ENCODE data around the gene RASSF10. TPM values are rescaled to one million over a fixed set of nuclear protein-coding genes. Genes with fewer than 3 reads are reported as not detected.

Gene RASSF10
- polyA plus RNA-seq, 3 donors = not detected

- Histone ChIP-seq H3K9me3 (replicated peaks in 1 of 2; ENCODE audit: control insufficient read depth in 1 of 2, insufficient read depth in 1 of 2, low read length in 2 of 2) (peaks cover 0 to 20% of the 10 kb centered on the region in 2 donors), H3K9ac (ENCODE audit: insufficient read depth, low read length, poor library complexity, severe bottlenecking) (no peak overlapping the region), H3K4me3 (replicated peaks in 1 of 3; ENCODE audit: low read depth in 2 of 3, low read length in 3 of 3) (no peak overlapping the region), H4K20me1 (ENCODE audit: insufficient read depth, low read length) (no peaks in the 10 kb centered on the region), H3K27me3 (ENCODE audit: control insufficient read depth in 2 of 2, insufficient read depth in 2 of 2, low read length in 2 of 2) (peaks cover 63 to 81% of the 10 kb centered on the region in 2 donors), H3K4me2 (replicated peaks; ENCODE audit: extremely low read depth, low read length, poor library complexity, severe bottlenecking) (no peak overlapping the region), H3K27ac (ENCODE audit: low read depth in 1 of 2, low read length in 2 of 2) (no peak overlapping the region), H3K4me1 (ENCODE audit: control insufficient read depth in 1 of 2, insufficient read depth in 2 of 2, low read length in 2 of 2) (peaks cover 8 to 10% of the 10 kb centered on the region in 2 donors), H3K36me3 (replicated peaks in 1 of 2; ENCODE audit: control insufficient read depth in 1 of 2, insufficient read depth in 2 of 2, low read length in 2 of 2) (no peaks in the 10 kb centered on the region), H3K79me2 (ENCODE audit: insufficient read depth, low read length) (no peaks in the 10 kb centered on the region), H2AFZ (ENCODE audit: insufficient read depth, low read depth, low read length, poor library complexity, severe bottlenecking) (no peak overlapping the region)
- intact Hi-C loops (cut with micrococcal nuclease) = no loop called here
- WGBS (ENCODE audit: insufficient coverage) = no CpG with 5 or more reads among the region's 7 CpGs
- TF ChIP-seq CTCF (IDR thresholded peaks at IDR 0.05) = no peak
- no peak overlapping the region for H3K27ac Mint-ChIP-seq
- DNase-seq = no peak
- H3K4me1 Mint-ChIP-seq = peaks cover 24% of the 10 kb centered on the region
- H3K9me3 Mint-ChIP-seq = peaks cover 0 to 7% (median 2%) of the 10 kb centered on the region in 7 donors
- peak overlapping the region in 1 of 2 donors; percentile 78 for H3K4me3 Mint-ChIP-seq
- H3K36me3 Mint-ChIP-seq = peaks cover 0 to 3% of the 10 kb centered on the region in 2 donors
- peaks cover 63 to 80% (median 76%) of the 10 kb centered on the region in 3 donors for H3K27me3 Mint-ChIP-seq (ENCODE audit: low read depth in 3 of 3)
Observed at GRCh38 chr11:13011466-13012055, 2.4 kb downstream of the RASSF10 start.

- Histone ChIP-seq H3K4me1 (ENCODE audit: control insufficient read depth in 1 of 2, insufficient read depth in 2 of 2, low read length in 2 of 2) (peaks cover 8 to 10% of the 10 kb centered on the region in 2 donors), H3K27ac (ENCODE audit: low read depth in 1 of 2, low read length in 2 of 2) (no peak overlapping the region), H3K4me2 (replicated peaks; ENCODE audit: extremely low read depth, low read length, poor library complexity, severe bottlenecking) (no peak overlapping the region), H4K20me1 (ENCODE audit: insufficient read depth, low read length) (no peaks in the 10 kb centered on the region), H3K9me3 (replicated peaks in 1 of 2; ENCODE audit: control insufficient read depth in 1 of 2, insufficient read depth in 1 of 2, low read length in 2 of 2) (peaks cover 0 to 20% of the 10 kb centered on the region in 2 donors), H3K4me3 (replicated peaks in 1 of 3; ENCODE audit: low read depth in 2 of 3, low read length in 3 of 3) (no peak overlapping the region), H3K79me2 (ENCODE audit: insufficient read depth, low read length) (no peaks in the 10 kb centered on the region), H3K36me3 (replicated peaks in 1 of 2; ENCODE audit: control insufficient read depth in 1 of 2, insufficient read depth in 2 of 2, low read length in 2 of 2) (no peaks in the 10 kb centered on the region), H3K9ac (ENCODE audit: insufficient read depth, low read length, poor library complexity, severe bottlenecking) (no peak overlapping the region), H3K27me3 (ENCODE audit: control insufficient read depth in 2 of 2, insufficient read depth in 2 of 2, low read length in 2 of 2) (peaks cover 57 to 76% of the 10 kb centered on the region in 2 donors), H2AFZ (ENCODE audit: insufficient read depth, low read depth, low read length, poor library complexity, severe bottlenecking) (no peak overlapping the region)
- no peak for DNase-seq
- WGBS (ENCODE audit: insufficient coverage) = 81% methylated on average over 2 of the region's 9 CpGs
- H3K4me1 Mint-ChIP-seq = peaks cover 24% of the 10 kb centered on the region
- no peak for TF ChIP-seq CTCF (IDR thresholded peaks at IDR 0.05)
- peaks cover 0 to 3% of the 10 kb centered on the region in 2 donors for H3K36me3 Mint-ChIP-seq
- H3K27me3 Mint-ChIP-seq (ENCODE audit: low read depth in 3 of 3) = peaks cover 62 to 76% (median 72%) of the 10 kb centered on the region in 3 donors
- intact Hi-C loops (cut with micrococcal nuclease) = no loop called here
- peak overlapping the region in 1 of 2 donors; percentile 78 for H3K4me3 Mint-ChIP-seq
- H3K27ac Mint-ChIP-seq = no peak overlapping the region
- H3K9me3 Mint-ChIP-seq = peaks cover 0 to 7% (median 2%) of the 10 kb centered on the region in 7 donors
Observed at GRCh38 chr11:13012056-13012661, 3.0 kb downstream of the RASSF10 start.
